ENCODE data around the gene MIEN1.

- TF ChIP-seq, protein P1, sequence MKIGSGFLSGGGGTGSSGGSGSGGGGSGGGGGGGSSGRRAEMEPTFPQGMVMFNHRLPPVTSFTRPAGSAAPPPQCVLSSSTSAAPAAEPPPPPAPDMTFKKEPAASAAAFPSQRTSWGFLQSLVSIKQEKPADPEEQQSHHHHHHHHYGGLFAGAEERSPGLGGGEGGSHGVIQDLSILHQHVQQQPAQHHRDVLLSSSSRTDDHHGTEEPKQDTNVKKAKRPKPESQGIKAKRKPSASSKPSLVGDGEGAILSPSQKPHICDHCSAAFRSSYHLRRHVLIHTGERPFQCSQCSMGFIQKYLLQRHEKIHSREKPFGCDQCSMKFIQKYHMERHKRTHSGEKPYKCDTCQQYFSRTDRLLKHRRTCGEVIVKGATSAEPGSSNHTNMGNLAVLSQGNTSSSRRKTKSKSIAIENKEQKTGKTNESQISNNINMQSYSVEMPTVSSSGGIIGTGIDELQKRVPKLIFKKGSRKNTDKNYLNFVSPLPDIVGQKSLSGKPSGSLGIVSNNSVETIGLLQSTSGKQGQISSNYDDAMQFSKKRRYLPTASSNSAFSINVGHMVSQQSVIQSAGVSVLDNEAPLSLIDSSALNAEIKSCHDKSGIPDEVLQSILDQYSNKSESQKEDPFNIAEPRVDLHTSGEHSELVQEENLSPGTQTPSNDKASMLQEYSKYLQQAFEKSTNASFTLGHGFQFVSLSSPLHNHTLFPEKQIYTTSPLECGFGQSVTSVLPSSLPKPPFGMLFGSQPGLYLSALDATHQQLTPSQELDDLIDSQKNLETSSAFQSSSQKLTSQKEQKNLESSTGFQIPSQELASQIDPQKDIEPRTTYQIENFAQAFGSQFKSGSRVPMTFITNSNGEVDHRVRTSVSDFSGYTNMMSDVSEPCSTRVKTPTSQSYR (CRISPR knock-in tag; IDR thresholded peaks at IDR 0.05): no peak
- TF ChIP-seq SP1 (CRISPR knock-in tag; conservative IDR thresholded peaks at IDR 0.05): no peak
- no peak for TF ChIP-seq ZBTB43 (CRISPR knock-in tag; IDR thresholded peaks at IDR 0.05)
- TF ChIP-seq MXD4 (CRISPR knock-in tag; IDR thresholded peaks at IDR 0.05; ENCODE audit: borderline replicate concordance): no peak
- TF ChIP-seq ZNF121 (CRISPR knock-in tag; IDR thresholded peaks at IDR 0.05): no peak
- TF ChIP-seq NR2C2 (CRISPR knock-in tag; IDR thresholded peaks at IDR 0.05): no peak
- TF ChIP-seq NR3C1 (CRISPR knock-in tag; conservative IDR thresholded peaks at IDR 0.05; ENCODE audit: low read depth): no peak
- TF ChIP-seq NFYB (CRISPR knock-in tag; conservative IDR thresholded peaks at IDR 0.05; ENCODE audit: low read depth): no peak
- no peak for TF ChIP-seq TCF7 (CRISPR knock-in tag; IDR thresholded peaks at IDR 0.05; ENCODE audit: low read depth)
- TF ChIP-seq PRRX2 (CRISPR knock-in tag; IDR thresholded peaks at IDR 0.05): no peak
- TF ChIP-seq, protein P2, sequence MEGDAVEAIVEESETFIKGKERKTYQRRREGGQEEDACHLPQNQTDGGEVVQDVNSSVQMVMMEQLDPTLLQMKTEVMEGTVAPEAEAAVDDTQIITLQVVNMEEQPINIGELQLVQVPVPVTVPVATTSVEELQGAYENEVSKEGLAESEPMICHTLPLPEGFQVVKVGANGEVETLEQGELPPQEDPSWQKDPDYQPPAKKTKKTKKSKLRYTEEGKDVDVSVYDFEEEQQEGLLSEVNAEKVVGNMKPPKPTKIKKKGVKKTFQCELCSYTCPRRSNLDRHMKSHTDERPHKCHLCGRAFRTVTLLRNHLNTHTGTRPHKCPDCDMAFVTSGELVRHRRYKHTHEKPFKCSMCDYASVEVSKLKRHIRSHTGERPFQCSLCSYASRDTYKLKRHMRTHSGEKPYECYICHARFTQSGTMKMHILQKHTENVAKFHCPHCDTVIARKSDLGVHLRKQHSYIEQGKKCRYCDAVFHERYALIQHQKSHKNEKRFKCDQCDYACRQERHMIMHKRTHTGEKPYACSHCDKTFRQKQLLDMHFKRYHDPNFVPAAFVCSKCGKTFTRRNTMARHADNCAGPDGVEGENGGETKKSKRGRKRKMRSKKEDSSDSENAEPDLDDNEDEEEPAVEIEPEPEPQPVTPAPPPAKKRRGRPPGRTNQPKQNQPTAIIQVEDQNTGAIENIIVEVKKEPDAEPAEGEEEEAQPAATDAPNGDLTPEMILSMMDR (IDR thresholded peaks at IDR 0.05): no peak
- no peak for TF ChIP-seq ESRRA (CRISPR knock-in tag; IDR thresholded peaks at IDR 0.05; ENCODE audit: borderline replicate concordance)
- no peak for TF ChIP-seq TEAD4 (CRISPR knock-in tag; IDR thresholded peaks at IDR 0.05)
Observed at GRCh38 chr17:39757176-39757662, 26.9 kb upstream of the MIEN1 start.

Measured in WTC11 (cell line).